HG02852 (cell line): ENCODE measurements around the gene SNAPIN.
"Not testable (repeated sequence)": the region's sequence is repeated elsewhere in the genome, so short reads cannot be mapped to it uniquely, and the experiment has no call there.

ENCODE experiments used
- ATAC-seq: cut with Tn5 transposase; IDR thresholded peaks from one replicate; pipeline ENCODE4 v1.9.1; 2021; ENCODE audit warnings: mild to moderate bottlenecking, moderate library complexity; ENCODE audit not compliant: unreplicated experiment

SNAPIN gene

DNA sequence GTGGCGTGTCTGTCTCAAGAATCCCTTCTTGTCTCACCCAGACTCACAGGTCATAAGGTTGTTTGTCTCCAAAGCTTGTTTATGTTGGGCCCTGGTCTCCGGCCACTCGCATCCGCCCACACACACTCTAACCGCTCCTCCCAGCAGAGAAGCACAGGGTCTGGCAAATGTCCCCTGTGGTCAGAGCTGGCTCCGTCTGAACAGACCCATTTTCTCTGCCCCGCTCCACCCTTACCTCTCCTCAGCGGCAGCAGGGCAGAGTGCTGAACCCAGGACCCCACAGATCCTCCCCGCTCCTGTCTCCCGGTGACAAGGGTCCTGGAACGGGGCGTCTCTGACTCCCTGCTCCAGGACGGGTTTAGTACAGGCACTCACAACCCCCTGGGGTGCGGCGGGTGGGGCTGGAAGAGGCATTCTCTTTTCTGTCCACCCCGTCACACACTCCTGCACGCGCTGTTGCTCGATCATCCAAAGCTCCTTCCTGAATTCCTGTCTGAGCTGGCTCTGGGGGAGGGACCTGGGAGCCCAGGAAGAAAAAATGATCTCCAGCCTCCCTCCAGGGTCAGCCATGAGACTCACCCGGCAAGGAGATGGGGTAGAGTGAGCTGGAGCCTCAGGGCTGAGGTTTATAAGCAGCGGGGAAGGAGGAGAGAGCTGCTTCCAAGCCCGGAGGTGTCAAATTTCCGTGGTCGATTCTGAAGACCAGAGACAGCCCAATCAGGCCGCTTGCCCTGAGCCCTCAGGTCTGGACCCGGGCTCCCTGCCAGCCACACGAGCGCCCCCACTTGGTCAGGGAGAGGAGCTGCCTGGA is 31.4 kb upstream of the SNAPIN start, which contains the start of gene S100A13:
S100A13 (minus strand) TSS at position 602 of the 811 bp plus-strand sequence. CDS start 1,033 bp downstream, outside the sequence.
- ATAC-seq = no peak

DNA sequence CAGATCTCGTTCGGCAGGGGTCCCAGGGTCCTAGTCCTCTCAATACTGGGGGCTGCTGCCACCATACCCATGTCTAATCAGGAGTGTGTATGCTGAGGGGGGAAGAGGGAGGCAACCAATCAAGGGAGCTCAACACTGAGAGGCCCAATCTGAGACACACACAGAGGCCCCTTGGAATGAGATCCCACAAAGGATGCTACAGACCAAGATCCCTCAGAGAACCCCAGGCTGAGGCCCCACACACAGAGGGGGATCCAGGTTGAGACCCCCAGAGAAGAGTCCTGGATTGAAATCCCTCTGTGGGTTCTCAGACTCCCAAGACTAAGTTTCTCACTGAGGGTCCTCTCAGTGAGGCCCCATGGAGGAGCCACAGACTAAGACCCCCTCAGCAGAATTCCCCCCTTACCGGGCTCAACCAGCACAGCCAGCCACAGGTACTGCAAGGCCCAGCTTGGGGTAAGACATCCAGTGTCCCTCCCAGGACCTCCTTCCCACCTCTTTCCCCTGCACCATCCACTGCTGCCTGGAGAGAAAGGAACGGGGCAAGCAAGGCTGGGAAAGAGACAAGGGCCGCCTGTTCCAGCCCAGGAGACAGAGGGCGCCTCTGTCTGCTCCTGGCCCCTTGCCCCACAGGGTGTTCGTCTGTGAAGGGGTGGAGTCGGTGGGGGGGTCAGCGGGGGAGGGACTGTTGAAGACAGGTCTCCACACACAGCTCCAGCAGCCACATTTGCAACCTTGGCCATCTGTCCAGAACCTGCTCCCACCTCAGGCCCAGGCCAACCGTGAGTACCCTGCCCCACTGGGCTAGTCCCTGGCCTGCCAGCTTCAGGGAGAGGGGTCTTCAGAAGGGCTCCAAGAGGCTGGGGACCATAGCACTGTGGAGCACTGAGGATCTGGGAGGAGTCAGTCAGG is 30.5 kb upstream of the SNAPIN start, which contains the start of gene S100A1:
S100A1 (plus strand) TSS at position 720 of the 912 bp plus-strand sequence. CDS start 2,088 bp downstream, outside the sequence.
- no peak for ATAC-seq

DNA sequence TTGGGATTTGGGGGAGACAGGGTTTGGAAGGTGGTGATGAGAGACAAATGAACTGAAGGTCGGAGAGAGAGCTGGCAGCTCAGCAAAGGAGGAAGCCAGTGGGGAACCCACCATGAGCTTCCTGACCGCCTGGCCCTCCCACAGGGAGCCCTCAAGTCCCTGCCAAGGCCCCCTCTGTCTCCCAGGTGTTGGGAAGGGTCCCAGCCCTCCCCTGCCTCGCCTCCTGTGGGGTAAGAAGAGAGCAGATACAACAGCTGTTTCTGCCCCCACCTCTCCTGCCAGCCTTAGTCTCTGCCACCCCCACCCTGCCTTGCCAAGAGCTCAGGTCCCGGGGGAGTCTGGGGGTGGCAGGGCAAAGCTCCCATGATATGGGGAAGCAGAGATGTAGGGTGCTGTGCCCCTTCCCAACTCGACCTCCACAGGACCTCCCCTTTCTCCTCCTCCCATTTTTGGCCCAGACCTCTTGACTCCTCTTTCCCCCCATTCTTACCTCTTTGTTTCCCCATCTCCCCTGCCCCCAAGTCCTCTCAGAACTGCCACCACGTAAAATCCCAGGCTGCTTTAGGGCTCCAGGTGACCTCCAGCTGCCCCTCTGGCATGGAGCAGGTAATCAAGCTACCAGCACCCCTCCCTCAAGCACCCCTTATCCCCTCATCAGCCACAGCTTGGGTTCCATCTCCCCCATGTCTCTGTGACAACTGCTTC is 29.7 kb upstream of the SNAPIN start:
- no peak for ATAC-seq

DNA sequence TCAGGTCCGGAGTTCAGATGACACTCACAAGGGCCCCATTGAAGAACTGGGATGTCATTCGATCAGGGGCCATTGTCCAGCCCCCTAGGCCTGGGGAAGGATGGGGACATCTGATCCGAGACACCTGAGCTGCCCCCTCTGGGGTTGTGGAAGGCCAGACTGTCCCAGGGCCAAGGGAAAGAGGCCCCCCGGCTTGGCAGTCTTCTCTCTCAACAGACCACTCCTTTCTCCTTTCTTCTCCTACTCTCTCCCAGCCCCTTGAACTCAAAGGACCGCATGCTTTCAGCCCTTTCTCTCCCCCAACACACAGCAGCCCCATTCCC is 29.2 kb upstream of the SNAPIN start:
- no peak for ATAC-seq

DNA sequence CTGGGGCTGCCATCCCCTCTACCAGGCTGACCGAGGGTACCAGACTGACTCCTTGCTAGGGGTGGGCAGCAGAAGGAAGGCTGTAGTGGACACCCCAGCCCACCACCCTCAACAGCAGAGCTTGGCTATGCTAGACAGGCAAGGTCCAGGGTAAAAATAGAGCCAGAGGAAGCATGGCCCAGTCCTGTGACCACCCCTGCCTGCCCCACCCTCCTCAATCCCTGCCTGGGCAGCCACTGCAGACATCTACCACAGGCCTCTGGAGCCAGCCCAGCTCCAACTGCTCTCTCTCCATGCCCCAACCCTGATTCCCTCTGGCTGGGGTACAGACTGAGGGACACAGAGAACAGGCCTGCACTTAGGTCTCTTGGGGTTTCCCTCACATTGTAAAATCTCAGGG is 28.5 kb upstream of the SNAPIN start:
- no peak for ATAC-seq

DNA sequence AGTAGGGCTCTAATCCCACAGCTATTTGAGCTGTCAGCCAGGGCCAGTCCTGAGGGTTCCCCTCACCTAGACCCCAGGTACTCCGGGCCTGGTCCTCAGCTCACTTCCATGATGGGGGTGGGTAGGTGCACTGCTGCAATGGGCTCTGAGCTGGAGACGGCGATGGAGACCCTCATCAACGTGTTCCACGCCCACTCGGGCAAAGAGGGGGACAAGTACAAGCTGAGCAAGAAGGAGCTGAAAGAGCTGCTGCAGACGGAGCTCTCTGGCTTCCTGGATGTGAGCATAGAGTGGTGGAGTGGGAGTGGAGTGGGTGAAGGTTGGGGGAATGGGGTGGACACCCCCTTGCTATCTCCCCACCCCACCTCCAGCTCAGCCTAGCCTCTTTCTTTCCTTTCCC is 28.1 kb upstream of the SNAPIN start:
- no peak for ATAC-seq

DNA sequence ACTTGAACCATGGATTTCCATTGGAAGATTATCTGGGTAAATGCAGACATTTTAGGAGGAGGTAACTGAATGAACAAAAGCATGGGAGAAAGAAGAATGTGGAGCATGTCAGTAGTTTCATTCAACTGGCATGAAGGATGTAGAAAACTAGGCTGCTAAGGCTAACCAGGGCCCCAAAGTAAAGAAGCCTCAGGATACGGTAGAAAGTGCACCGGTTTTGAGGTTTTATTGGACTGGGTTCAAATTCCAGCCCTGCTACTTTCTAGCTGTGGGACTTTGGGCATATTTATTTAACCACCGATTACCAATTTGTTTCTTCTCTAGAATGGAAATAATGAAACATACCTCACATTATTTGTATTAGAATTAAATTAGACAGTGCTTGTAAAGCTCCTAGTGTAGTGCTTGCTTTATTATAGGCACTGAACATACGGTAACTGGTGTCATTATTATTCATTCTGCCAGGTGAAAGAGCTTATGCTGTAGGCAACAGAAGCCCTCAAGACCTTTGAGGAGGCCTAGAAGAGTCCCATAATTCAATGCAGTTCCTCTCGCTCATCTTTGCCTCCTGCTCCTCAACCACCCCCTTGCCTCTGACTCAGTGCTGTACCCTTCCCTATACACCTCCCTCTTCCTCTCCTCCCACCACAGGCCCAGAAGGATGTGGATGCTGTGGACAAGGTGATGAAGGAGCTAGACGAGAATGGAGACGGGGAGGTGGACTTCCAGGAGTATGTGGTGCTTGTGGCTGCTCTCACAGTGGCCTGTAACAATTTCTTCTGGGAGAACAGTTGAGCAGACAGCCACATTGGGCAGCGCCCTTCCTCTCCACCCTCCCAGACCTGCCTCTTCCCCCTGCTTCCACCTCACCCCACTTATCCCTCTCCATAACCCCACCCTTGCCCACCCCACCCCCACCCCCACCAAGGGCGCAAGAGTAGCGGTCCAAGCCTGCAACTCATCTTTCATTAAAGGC is 27.2 kb upstream of the SNAPIN start:
- ATAC-seq = no peak

DNA sequence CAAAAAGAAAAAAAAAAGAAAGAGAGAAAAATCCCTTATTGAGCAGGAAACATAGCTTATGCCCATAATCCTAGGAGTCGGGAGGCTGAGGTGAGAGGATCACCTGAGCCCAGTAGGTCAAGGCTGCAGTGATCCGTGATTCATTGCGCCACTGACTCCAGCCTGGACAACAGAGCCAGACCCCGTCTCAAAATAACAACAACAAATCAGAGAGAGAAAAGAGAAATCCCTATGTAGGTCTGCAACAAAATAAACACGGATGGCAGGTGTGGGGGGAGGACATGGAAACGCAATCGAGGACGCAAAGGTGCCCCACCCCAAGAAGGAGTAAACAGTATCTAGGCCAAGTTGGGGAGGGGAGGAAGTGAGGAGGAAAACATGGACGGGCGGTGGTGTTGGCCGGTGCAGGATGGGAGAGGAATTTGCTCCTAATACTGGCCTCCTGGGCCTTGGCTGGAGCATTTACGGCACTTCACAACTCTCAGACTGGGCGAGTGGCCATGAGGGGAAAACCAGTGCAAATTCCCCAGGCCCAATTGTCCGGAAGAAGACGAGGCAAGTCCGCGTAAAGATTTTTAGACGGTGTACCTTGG is 25.2 kb upstream of the SNAPIN start:
- peak; percentile 4 for ATAC-seq

DNA sequence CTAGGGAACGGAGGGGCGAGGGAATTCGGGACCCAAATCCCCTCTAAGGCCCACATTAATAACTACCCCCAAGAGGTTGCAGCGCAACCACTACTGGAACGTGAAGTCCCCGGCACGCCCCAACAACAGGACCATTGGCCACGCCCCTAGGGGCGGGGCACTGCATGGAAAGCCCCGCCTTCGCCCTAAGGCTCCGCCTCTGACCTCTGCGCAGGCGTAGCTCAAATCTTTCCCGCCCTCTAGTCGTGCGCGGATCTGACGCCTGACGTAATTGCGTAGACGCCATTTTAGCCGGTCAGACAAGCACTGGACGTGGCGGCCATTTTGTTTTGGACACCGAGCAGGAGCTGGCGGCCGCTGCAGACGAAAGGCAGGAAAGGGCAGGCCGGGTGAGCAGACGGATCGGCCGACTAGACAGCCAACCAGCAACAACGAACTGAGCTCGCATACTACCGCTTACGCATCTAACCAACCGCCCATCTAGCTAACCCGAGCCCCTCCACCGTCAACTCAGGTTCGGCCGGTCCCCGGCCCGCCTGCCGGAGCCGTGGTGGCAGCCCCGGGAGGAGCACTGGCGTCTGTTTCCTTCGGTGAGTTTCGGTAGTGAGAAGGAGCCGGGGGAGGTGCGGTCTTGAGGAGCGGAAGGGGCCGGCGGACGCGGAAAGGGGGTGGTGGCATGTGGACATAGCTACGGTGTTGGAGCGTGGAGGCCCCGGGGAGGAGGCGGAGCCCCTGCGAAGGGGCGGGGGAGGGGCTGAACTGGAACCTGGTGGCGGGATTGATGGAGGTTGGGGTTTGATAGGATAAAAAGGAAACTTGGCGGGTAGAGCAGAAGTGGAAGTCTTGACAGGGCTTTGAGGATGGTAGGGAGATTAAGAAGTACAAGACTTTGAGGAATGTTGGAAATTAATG is 24.5 kb upstream of the SNAPIN start, which contains the start of gene CHTOP:
CHTOP (plus strand) TSS at position 313 of the 912 bp plus-strand sequence. CDS start 2,523 bp downstream, outside the sequence.
- peak; percentile 87 for ATAC-seq

DNA sequence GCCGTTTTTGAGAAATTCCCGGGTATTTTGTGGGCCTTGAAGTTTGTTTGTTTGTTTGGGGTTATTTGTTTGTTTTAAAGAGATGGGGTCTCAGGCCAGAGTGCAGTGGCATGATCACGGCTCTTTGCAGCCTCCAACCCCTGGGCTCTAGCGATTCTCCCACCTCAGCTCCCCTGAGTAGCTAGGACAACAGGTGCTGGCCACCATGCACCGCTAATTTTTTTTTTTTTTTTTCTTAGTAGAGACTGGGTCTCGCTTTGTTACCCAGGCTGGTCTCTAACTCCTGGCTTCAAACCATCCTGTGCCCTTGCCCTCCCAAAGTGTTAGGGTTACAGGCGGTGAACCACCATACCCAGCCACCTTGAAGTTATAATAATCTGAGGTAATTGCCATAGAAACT is 22.6 kb upstream of the SNAPIN start:
- no peak for ATAC-seq

DNA sequence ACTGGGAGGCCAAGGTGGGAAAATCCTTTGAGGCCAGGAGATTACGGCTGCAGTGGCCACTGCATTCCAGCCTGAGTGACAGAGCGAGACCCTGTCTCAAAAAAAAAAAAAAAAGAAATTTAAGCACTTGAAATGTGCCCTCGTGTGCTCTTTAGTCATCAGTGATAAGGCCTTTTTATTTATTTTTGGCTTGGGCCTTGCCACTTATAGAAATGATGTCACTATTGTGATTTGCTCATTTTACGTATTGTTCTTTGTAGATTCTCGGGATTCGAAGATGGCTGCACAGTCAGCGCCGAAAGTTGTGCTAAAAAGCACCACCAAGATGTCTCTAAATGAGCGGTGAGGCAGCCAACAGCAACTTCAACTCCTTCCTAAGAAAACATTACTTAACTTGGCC is 22.2 kb upstream of the SNAPIN start:
- no peak for ATAC-seq

DNA sequence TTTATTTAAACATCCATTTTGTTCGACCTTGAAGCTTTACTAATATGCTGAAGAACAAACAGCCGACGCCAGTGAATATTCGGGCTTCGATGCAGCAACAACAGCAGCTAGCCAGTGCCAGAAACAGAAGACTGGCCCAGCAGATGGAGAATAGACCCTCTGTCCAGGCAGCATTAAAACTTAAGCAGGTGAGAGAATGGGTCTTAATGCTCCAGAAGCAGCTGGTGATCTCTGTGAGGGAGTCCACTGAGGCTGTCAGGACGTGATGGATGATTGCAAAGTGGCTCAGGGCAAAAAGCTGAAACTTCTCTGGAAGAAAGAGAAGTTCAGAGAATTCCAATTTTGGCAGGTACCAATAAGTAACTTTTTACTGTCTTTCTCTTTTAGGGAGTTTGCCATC is 20.2 kb upstream of the SNAPIN start:
- no peak for ATAC-seq

DNA sequence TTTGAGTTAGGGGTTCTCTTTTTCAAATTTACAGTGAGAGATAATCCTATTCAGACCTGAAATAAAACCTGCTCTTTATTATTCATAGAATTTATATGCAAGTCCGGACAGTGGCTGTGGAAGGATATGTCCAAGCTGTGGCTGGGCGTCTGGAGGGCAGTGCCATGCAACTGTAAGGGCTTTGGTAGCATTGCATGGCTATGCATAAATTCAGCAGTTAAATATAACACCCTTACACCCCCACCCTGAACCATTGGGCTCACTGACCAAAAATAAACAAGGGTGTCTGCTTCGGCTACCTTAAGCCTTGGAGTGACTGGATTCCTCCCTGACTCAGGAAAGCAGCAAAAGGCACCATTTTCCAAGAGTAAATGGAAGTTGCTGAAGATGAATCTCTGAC is 19.2 kb upstream of the SNAPIN start:
- no peak for ATAC-seq

DNA sequence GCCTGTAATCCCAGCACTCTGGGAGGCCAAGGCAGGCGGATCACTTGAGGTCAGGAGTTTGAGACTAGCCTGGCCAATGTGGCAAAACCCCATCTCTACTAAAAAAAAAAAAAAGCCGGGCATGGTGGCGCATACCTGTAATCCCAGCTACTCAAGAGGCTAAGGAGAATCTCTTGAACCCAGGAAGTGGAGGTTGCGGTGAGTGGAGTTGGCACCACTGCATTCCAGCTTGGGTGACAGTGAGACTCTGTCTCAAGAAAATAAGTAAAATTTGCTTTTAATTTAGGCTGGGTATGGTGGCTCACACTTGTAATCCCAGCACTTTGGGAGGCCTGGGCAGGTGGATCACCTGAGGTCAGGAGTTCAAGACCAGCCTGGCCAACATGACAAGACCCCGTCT is 18.3 kb upstream of the SNAPIN start:
- ATAC-seq = not testable (repeated sequence)

DNA sequence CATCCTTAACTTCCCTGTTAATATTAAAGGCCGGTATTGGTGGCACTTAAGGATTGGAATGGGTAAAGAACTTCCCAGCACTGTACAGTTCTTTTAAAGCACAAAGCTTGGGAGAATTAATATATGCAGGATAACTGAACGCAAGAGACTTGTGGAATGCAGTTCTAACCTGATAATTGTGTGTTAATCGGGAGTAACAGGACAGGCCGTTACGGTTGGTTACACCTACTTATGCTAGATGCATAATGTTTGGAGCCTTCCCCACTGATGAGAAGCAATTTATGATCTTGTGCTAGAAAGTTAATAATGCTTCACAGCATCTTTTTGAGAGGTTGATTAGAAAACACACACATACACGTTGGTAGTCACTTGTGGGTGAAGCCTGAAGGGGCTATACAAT is 17.6 kb upstream of the SNAPIN start:
- ATAC-seq = no peak

DNA sequence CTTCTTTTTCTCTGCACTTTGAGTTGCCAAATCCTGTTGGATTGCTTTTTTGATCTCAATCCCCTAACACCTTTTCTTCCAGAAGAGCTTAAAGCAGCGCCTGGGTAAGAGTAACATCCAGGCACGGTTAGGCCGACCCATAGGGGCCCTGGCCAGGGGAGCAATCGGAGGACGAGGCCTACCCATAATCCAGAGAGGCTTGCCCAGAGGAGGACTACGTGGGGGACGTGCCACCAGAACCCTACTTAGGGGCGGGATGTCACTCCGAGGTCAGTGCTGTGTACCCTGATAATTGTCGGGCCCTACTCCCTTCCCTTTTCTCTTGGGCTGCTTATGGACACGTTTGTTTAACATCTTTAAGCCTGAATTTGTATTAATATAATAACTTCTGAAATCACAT is 16.3 kb upstream of the SNAPIN start:
- ATAC-seq = no peak

DNA sequence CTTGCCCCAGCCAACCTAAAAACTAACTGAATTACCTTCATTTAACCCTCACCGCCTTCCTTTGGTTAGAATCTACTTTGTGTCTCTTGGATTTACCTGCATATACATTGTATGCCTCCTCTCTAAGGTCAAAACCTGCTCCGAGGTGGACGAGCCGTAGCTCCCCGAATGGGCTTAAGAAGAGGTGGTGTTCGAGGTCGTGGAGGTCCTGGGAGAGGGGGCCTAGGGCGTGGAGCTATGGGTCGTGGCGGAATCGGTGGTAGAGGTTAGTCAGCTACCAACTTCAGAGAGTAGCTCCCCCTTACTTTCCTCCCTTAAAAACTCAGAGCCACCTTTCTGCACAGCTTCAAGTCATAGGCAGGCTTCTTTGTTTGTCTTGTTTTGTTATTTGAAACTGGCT is 15.4 kb upstream of the SNAPIN start:
- ATAC-seq = no peak

DNA sequence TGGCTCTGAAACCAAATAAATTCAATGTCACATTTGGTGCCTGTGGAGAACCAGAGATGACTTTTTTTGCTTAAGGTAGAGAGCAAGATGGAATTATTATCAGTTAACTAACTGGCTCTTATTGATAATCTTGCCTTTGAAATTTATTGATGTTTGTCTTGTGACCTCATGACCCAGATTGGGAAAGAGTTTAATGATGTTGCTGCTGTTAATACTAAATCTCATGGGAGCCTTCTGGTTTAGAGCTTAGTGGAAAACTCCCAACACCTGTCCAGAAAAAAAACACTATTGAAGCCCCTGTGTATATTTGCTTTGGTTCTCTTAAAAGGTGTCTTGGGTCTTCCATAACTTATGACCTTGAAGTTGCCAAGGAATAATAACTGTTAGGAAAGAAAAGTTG is 14.7 kb upstream of the SNAPIN start:
- no peak for ATAC-seq
